K562 (cell line): ENCODE data around the gene TCAP. TPM values are rescaled to one million over a fixed set of nuclear protein-coding genes. Genes with fewer than 3 reads are reported as not detected.
A peak's percentile ranks its signal among the peaks of the same experiment; 100 is the strongest.

Source experiments
- BCL6 ChIP-seq: fragments of 250-450 bp; sonication (Bioruptor Pico); IDR thresholded peaks from 2 replicates; pipeline ENCODE4 v1.4.0; 2020
- EGR1 ChIP-seq: fragments of 450-650 bp; conservative IDR thresholded peaks from 2 replicates; pipeline ENCODE4 v1.6.1; 2017; ENCODE audit warnings: mild to moderate bottlenecking
- HMBOX1 ChIP-seq: sonication (generic); IDR thresholded peaks from 2 replicates; pipeline ENCODE4 v1.6.1; 2016
- HMG20B ChIP-seq: fragments of 250-450 bp; sonication (Bioruptor Pico); IDR thresholded peaks from 2 replicates; pipeline ENCODE4 v1.5.0; 2021; ENCODE audit warnings: mild to moderate bottlenecking
- MCM5 ChIP-seq: fragments of 450-650 bp; IDR thresholded peaks from 2 replicates; pipeline ENCODE4 v1.6.1; 2016; ENCODE audit warnings: low read depth
- MLX ChIP-seq, 2 experiments: fragments of 450-650 bp in 1 of 2; sonication (generic) in 1 of 2; formaldehyde crosslinking; conservative IDR thresholded peaks; 2 replicates each; pipeline versions ENCODE4 v1.4.0 to v1.8.1; 2020 to 2022; ENCODE audit warnings: mild to moderate bottlenecking in 1 of 2, missing genetic modification reagents in 1 of 2
- NONO ChIP-seq, 2 experiments: fragments of 200-400 bp in 1 of 2; fragments of 450-650 bp in 1 of 2; formaldehyde crosslinking in 1 of 2; IDR thresholded peaks; 2 replicates each; pipeline ENCODE4 v1.6.1; 2017; ENCODE audit warnings: low read depth in 2 of 2, mild to moderate bottlenecking in 2 of 2, moderate library complexity in 2 of 2, low read length in 1 of 2
- POLR2AphosphoS2 ChIP-seq: IDR thresholded peaks from 2 replicates; pipeline ENCODE4 v1.6.1; 2012; ENCODE audit warnings: low read length, improper control_type of control experiment
- PRDM10 ChIP-seq: fragments of 450-650 bp; IDR thresholded peaks from 2 replicates; pipeline ENCODE4 v1.6.1; 2018; ENCODE audit not compliant: partially characterized antibody
- SFPQ ChIP-seq: fragments of 200-400 bp; formaldehyde crosslinking; IDR thresholded peaks from 2 replicates; pipeline ENCODE4 v1.6.1; 2017; ENCODE audit warnings: mild to moderate bottlenecking, low read depth, low read length, moderate library complexity
- TRIM25 ChIP-seq: fragments of 450-650 bp; IDR thresholded peaks from 2 replicates; pipeline ENCODE4 v1.7.0; 2016; ENCODE audit warnings: borderline replicate concordance
- VEZF1 ChIP-seq: fragments of 200-800 bp; sonication (Bioruptor generic); IDR thresholded peaks from 2 replicates; pipeline ENCODE4 v1.6.1; 2017; ENCODE audit warnings: missing genetic modification characterization, missing compliant biosample characterization
- ZBTB8A ChIP-seq: fragments of 450-650 bp; IDR thresholded peaks from 2 replicates; pipeline ENCODE4 v1.6.1; 2018; ENCODE audit warnings: mild to moderate bottlenecking, moderate library complexity; ENCODE audit not compliant: partially characterized antibody
- ZKSCAN3 ChIP-seq: fragments of 250-450 bp; sonication (Bioruptor Pico); IDR thresholded peaks from 2 replicates; pipeline ENCODE4 v1.4.0; 2020
- ZNF184 ChIP-seq: sonication (generic); formaldehyde crosslinking; IDR thresholded peaks from 2 replicates; pipeline ENCODE4 v1.5.0; 2020; ENCODE audit warnings: missing genetic modification reagents
- polyA plus RNA-seq, 8 experiments: library from polyadenylated mRNA; depleted of rRNA in 4 of 8; stranded (reverse) in 5 of 8; unstranded in 3 of 8; fragments of >200 nt; fragmentation: Nextera tagmentation in 2 of 8; fragmentation: Illumina TruSeq in 1 of 8; extraction: Ambion mirVana in 2 of 8; extraction: Trizol in 1 of 8; gene quantifications; 2 replicates each; pipeline versions ENCODE4 v1.2.1 to v1.2.3, GENCODE V29; 2011 to 2014; ENCODE audit warnings: inconsistent platforms in 1 of 8, missing spikeins in 1 of 8
- total RNA-seq, 7 experiments: library from RNA; depleted of rRNA in 6 of 7; stranded (reverse); fragments of >200 nt in 6 of 7; fragmentation: Illumina TruSeq in 2 of 7; extraction: Trizol in 2 of 7; gene quantifications; 2 replicates each; pipeline versions ENCODE4 v1.2.1 to v1.2.3, GENCODE V29; 2011 to 2021; ENCODE audit warnings: low replicate concordance in 1 of 7

Gene TCAP
- total and polyA plus RNA-seq, 9 of the 15 experiments (the other 6 are each of a cell fraction or from before 2014, with no cell fraction given) = 0.33 to 1.4 (median 0.82) TPM; not detected in 2

GRCh38 chr17:39663688-39664580 is 1.2 kb upstream of the TCAP start (continued):
- TF ChIP-seq MCM5 = no peak
- TF ChIP-seq POLR2AphosphoS2 = peak; percentile 31; the same call in 1 of the 2 replicates
- no peak for TF ChIP-seq ZKSCAN3
- no peak for TF ChIP-seq PRDM10
- no peak for TF ChIP-seq MLX (CRISPR knock-in tag; conservative IDR thresholded peaks at IDR 0.05)
- TF ChIP-seq TRIM25 = no peak
- peak; percentile 52 for TF ChIP-seq VEZF1 (CRISPR knock-in tag)
- no peak for TF ChIP-seq ZBTB8A
- no peak for TF ChIP-seq HMBOX1
- TF ChIP-seq EGR1 = no peak
- TF ChIP-seq HMG20B (CRISPR knock-in tag) = no peak
- no peak for TF ChIP-seq SFPQ
- no peak for TF ChIP-seq NONO (IDR thresholded peaks at IDR 0.05; ENCODE audit: low read depth in 2 of 2, low read length in 1 of 2)
- TF ChIP-seq ZNF184 (CRISPR knock-in tag) = no peak
- no peak for TF ChIP-seq BCL6 (CRISPR knock-in tag)
